ENCODE measurements around the gene SPECC1.

SPECC1 gene

DNA sequence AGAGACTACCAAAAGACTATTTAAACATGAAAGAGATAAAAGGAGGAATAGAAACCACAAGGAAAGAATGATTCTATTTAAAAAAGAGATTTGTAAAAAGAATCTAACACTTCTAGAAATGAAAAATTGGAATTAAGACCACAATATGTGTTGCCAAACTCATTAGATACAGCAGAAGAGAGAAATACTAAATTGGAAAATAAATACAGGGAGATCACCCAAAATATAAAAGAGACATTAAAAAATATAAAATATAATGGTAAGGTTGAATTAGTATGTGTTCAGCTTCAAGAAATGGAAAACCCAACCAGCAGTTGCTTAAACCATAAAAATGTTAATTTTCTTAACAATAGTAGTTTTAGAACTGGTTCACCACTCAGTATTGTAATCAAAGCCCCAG, 297.8 kb downstream of the SPECC1 start:
- TF ChIP-seq, protein P1, sequence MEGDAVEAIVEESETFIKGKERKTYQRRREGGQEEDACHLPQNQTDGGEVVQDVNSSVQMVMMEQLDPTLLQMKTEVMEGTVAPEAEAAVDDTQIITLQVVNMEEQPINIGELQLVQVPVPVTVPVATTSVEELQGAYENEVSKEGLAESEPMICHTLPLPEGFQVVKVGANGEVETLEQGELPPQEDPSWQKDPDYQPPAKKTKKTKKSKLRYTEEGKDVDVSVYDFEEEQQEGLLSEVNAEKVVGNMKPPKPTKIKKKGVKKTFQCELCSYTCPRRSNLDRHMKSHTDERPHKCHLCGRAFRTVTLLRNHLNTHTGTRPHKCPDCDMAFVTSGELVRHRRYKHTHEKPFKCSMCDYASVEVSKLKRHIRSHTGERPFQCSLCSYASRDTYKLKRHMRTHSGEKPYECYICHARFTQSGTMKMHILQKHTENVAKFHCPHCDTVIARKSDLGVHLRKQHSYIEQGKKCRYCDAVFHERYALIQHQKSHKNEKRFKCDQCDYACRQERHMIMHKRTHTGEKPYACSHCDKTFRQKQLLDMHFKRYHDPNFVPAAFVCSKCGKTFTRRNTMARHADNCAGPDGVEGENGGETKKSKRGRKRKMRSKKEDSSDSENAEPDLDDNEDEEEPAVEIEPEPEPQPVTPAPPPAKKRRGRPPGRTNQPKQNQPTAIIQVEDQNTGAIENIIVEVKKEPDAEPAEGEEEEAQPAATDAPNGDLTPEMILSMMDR (IDR thresholded peaks at IDR 0.05; ENCODE audit: insufficient read depth, low read depth, low read length, missing control alignments), result no peak
- H3K4me3 ChIP-seq (ENCODE audit: low read length), result no peak overlapping the region
- no peak for DNase-seq (ENCODE audit: low read depth)

DNA sequence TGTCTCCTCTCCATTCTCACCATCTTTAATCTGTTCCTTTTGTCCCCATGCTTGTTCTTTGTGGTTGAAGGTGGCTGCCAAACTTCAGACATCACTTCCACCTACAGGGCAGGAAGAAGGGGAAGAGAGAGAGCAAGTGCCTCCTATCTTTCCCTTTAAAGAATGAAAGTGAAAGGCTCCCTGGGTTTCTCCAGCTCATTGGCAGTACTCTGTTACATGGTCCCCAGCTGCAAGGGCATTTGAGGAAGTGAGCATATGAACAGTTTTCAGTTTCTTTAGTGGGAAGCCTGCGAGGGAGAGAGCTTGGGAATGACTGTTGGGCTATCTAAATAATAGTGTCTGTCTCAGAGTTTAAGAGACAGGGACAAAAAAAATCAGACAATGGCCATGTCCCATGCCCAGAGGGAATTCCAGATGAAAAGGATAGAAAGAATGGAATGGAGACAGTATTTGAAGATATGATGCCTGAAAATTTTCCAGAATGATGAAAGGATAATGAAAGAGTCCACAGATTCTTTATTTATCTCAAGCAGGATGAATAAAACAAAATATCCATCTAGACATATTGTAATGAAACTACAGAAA, 298.3 kb downstream of the SPECC1 start:
- H3K4me3 ChIP-seq (ENCODE audit: low read length), result no peak overlapping the region
- DNase-seq (ENCODE audit: low read depth), result no peak
- TF ChIP-seq, protein P1 (IDR thresholded peaks at IDR 0.05; ENCODE audit: insufficient read depth, low read depth, low read length, missing control alignments), result no peak

DNA sequence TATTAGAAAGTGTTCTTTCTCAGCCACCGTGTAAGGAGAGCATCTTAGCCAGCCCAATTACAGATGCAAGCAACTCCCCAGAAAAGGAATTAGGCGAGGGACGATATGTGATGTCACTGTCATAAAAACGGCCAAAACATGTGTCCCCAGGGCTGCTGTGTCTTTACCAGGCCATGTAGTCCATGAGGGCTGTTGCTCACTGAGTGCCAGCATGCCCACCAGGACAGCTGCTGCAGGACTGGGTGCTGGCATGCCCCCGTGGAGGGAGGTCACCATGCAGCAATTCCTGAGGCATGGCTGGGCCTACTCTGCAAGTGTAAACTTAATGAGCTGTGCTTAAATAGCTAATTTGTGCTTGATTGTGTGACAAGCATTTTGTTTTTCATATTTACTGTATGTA, 301.3 kb downstream of the SPECC1 start:
- TF ChIP-seq, protein P1 (IDR thresholded peaks at IDR 0.05; ENCODE audit: insufficient read depth, low read depth, low read length, missing control alignments), result no peak
- no peak overlapping the region for H3K4me3 ChIP-seq (ENCODE audit: low read length)
- DNase-seq (ENCODE audit: low read depth), result no peak

DNA sequence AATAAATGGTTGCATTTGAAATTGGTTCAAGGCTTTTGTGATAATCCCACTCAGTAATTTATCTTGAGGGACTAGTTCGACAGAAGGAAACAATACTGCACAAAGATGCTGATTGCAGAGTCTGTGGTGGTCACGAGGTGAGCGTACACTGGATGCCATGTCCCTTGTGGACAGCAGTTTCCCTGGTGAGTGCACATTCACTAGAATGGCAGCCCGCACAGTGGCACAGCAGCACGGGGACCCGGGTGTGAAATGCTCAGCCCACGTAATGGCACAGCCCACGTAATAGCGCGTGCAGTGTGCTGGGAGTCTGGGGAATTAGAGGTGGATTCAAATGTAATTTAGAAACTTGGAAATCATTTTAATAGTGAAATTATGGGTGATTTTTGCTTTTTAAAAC, 304.1 kb downstream of the SPECC1 start:
- TF ChIP-seq, protein P1 (IDR thresholded peaks at IDR 0.05; ENCODE audit: insufficient read depth, low read depth, low read length, missing control alignments), result no peak
- no peak for DNase-seq (ENCODE audit: low read depth)
- no peak overlapping the region for H3K4me3 ChIP-seq (ENCODE audit: low read length)

DNA sequence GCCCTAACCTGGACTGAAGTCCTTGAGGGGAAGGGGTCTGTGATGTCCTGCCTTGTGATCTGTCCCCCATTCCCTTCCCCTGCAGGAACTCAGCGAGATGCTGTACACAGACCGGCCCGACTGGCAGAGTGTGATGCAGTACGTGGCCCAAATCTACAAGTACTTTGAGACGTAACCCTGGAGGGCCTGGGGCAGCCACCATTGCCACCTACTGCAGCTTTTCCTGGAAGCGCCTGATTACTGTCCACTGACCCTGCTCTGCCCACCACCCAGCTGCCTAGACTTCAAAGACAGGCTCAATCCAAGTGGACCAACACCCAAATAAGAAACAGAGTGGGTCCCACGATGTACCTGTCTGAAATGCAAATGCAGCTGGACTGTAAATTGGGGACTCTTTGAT, 304.7 kb downstream of the SPECC1 start:
- TF ChIP-seq, protein P1 (IDR thresholded peaks at IDR 0.05; ENCODE audit: insufficient read depth, low read depth, low read length, missing control alignments), result no peak
- H3K4me3 ChIP-seq (ENCODE audit: low read length), result no peak overlapping the region
- no peak for DNase-seq (ENCODE audit: low read depth)

DNA sequence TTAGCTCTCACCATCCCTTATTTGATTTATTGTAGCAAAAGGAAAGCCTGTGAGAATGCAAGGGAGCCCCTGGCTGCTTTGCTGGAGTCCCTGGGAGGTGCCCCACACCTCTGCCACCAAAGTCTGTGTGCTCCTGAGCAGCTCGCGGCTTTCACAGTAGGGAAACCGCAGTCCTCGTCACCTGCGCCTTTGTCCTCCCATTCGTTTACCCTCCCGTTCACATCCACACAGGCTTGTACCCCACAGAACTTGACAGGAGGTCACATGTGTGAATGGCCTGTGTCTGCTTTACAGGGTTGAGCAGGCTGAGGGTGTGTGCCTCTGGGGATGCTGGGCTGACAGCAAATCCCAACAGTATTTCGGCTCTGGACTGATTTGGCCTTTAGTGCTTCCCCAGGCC, 305.7 kb downstream of the SPECC1 start:
- no peak for DNase-seq (ENCODE audit: low read depth)
- TF ChIP-seq, protein P1 (IDR thresholded peaks at IDR 0.05; ENCODE audit: insufficient read depth, low read depth, low read length, missing control alignments), result no peak

DNA sequence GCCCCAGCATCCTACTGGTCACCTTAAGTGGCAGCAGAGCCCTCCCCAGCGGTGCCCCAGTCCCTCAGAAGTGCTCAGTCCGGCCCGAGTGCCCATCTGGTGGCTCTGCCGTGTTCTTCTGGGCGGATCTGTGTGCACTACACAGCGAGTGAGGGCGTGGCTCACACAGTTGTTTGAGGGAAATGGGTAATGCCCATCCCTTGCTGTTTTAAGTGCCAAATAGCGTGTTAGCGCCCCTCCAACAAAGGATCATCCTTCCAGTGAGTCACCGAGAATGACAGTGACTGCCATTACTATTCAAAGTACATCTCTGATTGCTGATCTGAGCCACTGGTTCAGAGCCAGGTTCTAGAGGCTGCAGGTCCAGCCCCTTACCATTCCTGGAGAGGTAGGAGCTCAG, 306.2 kb downstream of the SPECC1 start:
- H3K4me3 ChIP-seq (ENCODE audit: low read length), result no peak overlapping the region
- TF ChIP-seq, protein P1 (IDR thresholded peaks at IDR 0.05; ENCODE audit: insufficient read depth, low read depth, low read length, missing control alignments), result no peak
- no peak for DNase-seq (ENCODE audit: low read depth)

More for the DNA sequence above, 305.7 kb downstream of the SPECC1 start:
- no peak overlapping the region for H3K4me3 ChIP-seq (ENCODE audit: low read length)

All from epithelial cell of esophagus (primary cell).